SIG-M5 treated with dmso at 0.1 percent for 504 hours (cell line): ENCODE measurements around the gene RAB4A.
"Not testable (repeated sequence)": the region's sequence is repeated elsewhere in the genome, so short reads cannot be mapped to it uniquely, and the experiment has no call there.

Source experiments
- DNase-seq: peaks from one replicate; lab custom pipeline; 2025; ENCODE audit not compliant: unreplicated experiment; lab: John Stamatoyannopoulos, UW

RAB4A gene

DNA sequence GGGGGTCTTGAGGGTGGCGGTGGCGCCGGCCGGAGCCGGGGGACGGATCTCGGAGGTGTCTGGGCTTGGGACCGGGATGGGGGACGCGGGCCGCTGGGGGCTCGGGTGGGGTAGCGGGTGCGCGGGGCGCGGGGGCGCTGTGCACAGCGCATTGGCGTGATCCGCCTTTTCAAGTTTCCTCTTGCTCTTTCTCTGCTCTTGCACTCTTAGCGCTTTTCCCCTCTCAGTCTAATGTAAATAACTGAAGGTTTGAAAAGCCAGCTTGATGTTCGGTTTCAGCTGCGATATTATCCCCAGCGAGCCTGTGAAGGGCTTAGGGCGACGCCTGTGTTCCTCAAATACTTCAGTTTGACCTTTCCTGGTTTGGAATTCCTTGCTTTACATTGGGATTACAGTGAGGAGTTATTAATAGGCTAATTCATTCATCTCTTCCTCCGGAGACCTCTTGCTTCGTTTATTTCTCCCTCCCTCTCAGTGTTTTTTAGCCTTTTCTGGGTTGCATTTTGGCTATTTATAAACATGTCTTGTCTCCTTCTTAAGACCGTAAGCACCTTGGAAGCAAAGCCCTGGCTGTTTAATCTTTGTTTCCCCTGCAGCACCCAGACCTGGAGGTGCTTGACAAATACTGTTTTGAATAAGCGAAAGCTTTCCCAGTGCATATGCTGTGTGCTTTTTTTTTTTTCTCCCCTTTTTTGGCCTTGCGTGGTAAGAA, 693 bp downstream of the RAB4A start:
- peak; percentile 68 for DNase-seq

DNA sequence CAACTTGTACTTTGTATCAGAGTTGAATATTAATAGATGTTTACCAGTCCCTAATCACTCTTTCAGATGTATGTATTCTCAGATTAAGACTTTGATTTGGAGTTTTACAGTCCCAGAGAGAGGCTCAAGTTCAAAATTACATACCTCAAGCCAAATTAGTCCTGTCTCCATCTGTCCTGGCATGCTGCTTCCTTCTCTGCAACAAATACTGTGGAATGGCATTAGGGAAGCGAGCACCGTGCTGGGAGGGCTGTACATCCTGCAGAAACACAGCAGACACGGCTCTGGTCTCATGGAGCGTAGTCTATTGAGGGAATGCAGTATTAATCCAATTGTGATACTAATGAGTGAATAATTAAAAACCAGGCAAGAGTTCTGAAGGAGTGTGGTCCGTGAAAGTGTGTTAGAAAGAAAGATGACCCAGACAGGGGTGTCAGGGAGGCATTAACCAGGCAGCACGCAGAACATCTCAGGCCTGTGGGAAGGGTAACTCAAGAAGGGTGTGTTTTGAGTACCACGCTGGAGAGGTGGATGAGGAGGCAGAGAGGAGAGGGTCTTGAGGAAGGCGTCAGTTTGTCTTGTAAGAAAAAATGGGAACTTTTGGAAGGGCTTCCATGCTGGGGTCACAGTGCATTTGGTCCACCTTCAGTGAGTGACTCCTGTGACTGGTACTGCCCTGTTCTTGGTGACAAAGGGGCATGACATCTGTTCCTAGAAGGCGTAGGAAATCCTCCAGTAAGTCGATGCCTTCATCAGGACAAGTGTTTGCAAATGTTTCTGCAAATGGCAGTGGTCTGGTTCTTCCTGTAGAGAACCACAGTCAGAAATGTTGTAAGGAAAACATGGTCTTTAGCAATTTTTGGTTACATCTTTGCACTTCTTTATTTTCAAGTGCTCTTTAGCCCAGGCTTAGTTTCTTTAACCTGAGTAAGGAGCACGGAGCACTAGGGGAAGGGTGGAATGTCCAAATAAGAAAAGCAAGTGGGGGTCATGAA, 1.6 kb downstream of the RAB4A start:
- peak; percentile 89 for DNase-seq

DNA sequence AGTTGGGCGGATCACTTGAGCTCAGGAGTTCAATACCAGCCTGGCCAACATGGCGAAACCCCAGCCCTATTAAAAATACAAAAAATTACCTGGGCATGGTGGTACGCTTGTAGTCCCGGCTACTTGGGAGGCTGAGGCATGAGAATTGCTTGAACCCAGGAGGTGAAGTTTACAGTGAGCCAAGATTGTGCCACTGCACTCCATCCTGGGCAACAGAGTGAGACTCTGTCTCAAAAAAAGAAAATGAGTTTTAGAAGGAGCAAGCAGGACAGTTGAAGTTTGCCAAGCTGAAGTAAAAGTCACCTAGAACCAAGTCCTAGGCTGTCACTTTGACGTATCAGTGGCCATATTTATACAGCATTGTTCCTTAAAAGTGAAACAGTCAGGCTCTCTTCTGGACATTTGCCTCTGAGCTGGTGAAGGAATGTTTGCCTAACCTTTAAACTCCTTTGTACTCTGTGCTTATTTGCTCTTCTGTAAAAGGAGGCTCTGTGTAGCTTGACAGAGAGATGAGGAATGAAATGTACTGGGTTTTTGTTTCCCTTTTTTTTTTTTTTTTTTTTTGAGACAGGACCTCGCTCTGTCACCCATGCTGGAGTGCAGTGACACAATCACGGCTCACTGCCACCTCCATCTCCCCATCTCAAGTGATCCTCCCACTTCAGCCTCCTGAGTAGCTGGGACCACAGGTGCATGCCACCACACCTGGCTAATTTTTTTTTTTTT, 2.8 kb downstream of the RAB4A start:
- DNase-seq: peak; percentile 49

DNA sequence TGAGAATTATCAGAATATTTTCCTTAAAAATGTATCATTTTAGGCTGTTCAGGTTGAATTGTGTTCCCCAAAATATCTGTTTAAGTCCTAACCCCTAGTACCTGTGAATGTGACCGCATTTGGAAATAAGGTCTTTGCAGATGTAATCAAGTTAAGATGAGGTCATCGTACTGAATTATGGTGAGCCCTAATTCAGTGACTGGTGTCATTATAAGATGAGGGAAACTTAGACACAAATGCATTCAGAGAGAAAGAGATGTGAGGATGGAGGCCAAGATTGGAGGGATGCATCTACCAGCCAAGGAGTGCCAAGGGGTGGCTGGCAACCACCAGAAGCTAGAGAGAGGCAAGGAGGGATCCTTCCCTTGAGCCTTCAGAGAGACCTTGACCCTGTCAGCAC, 4.1 kb downstream of the RAB4A start:
- no peak for DNase-seq

DNA sequence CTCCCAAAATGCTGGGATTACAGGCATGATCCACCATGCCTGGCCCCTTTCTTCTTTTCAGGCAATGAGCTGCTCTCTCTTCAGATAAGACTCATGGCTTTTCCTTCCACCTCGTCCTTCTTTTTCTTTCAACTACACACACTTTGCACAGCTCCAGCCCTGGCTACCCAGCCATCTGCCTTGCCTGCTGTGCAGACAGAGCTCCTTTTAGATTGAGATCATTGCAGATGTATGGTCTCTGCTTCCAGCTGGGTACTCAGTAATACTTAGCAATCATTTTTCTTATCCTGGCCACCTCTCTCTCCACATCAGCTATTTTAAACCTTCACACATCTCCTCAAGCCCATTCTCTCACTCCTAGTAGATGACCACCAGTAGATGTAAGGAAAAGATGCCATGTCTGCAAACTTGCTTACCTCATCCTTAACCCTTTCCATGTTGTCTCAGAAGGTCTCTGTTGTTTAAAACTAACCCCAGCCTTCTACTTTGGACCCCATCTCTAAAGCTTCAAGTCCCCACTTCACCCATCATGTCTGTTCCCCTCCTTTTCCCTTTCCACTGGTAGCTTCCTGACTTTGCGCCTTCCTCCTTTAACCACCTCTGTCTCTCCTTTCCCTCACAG, 7.3 kb downstream of the RAB4A start:
- DNase-seq: no peak

DNA sequence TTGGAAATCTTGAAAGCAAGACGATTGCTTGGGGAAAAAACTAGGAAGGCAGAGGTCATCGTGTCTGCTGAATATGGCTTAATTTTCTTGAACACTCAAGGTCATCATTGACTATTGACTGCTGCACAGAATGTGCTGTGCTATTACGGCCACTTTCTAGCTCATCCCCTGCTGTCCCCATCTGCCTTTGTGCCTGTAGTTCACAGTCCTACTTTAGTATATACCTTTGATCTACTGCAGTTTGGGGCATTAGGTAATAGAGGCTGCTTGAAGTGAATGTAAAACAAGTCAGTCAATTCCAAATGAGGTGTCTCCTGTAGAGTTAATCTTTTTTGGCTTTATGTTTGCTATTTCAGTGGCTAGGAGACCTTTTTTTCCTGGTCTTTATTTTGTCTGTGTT, 8.3 kb downstream of the RAB4A start:
- no peak for DNase-seq

DNA sequence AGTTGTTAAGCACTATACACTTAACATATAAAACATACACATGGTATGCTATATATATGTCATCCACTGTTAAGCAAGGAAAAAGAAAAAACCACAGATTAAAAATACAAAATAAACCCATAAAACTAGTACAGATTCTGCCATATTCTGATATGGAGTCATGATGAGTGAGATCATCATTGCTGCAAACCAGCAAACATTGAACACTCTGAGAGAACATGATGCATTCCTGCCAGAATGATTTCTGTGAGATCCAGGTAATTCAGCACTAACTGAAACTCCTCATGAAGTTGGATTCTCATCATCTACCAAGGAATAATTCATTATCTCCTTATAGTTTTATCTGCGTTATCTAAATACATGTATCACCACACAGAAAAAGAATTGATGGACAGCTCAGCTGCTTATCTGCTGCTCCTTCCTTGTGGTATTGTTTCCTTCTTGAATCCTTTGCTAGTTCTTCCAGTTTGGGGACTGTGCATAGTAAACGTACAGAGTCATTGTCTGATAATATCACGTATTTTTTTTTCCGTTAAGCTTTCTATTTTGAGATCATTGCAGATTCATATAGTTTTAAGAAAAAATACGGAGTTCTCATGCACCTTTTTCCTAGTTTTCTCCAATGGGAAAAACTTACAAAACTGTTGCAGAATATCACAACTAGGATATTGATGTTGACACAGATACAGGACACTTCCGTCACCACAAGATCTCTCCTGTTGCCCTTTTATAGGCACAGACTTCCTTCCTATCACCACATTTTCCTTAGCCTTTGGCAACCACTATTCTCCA, 9.3 kb downstream of the RAB4A start:
- DNase-seq: no peak

DNA sequence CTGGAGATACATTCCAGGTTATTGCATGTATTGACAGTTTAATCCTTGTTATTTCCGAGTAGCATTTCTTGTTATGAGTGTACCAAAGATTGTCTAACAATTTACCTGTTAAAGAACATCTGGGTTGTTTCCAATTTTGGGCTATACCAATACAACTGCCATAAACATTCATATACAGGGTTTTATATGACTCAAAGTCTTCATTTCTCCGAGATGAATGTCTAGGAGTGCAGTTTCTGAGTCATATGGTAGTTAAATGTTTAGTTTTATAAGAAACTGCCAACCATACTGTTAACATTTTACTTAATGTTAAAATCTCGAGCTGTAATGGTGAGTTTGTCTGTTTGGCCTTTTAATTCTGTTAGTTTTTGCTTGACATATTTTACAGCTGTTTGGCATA, 10.0 kb downstream of the RAB4A start:
- DNase-seq: no peak

DNA sequence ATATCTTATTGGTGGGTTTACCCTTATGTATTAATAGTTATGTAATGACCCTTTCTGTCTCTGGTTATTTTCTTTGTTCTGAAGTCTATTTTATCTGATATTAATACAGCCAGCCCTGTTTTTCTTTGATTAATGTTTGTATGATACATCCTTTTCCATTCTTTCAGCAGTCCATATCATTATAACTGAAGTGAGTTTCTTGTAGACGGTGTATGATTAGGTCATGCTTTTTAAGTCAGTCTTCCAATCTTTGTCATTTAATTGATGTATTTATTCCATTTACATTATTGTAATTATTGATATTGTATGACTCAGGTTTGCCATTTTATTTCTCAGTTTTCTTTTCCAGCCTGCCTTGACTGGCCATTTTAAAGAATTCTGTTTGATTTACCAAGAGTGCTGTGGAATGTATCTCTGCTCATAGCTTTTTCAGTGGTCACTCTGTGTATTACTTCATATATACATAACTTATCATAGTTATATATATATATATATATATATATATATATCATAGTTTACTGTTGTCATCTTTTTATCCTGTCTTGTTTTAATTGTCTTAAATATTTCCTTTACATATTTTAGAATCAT, 10.5 kb downstream of the RAB4A start:
- DNase-seq: no peak

DNA sequence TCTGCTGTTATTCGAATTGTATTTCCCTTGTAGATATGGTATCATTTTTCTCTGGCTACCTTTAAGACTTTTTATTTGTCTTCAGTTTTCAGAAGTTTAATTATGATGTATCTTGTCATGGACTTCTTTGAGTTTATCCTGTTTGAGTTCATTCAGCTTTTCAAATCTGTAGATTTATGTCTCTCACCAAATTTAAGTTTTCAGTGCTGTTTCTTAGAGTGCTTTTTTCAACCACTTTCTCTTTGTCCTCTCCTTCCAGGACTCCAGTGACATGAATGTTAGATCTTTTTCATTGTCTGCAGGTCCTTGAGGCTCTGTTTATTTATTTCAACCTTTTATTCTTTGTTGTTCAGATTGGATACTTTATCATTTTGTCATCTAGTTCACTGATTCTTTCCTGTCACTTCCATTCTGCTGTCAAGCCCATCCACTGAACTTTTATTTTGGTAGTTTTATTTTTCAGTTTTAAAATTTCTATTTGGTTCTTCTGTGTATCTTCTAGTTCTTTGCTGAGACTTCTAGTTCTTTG, 11.4 kb downstream of the RAB4A start:
- no peak for DNase-seq

DNA sequence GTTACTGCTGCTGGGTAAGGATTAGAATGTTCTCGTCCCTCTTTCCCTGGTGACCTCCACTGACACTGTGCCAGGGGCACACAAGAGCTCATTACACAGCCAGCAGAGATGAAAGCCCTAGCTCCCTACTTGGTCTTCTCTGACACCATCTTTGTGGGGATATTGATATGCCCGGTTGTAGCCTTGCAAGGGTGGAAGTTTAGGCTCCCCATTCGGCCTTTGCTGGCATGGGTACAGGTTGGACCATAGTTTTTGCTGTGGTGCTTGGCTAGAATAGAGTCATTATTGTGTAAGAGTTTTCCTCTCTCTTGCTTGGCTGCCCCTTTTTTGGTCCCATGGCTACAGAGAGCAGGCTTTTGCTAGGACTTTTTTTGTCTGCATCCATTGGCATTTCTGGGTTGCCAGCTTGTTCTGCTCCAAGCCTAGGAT, 12.3 kb downstream of the RAB4A start:
- DNase-seq: no peak

DNA sequence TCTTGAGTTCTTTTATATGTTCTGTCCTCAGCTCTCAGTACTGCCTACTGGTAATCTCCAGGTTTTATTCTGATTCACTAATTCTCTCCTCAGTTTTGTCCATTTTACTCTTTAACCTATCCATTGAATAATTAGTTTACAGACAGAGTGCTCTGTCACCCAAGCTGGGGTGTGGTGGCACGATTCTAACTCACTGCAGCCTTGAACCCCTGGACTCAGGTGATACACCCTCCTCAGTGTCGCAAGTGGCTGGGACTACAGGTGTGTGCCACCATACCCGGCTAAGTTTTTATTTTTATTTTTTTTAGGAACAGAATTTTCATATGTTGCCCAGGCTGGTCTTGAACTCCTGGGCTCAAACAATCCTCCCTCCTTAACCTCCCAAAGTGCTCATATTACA, 14.0 kb downstream of the RAB4A start:
- DNase-seq: no peak

DNA sequence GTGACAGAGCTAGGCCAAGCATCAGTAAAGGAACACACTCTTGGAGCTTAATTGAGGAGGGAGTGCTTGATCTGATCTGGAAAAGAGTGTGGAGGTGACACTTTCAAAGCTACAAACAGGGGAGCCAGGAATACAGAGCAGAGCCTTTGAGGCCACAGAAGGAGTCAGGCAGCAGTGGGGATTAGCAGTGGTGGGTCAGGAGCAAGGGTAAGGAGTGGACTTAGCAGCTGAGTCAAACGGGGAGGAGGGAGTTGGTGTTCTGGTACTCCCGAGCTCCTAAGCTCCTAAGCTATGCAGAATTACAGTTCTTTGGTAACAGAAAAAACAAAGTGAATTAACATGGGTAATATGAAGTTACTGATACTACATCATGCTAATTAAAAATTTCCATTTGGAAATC, 14.5 kb downstream of the RAB4A start:
- no peak for DNase-seq

DNA sequence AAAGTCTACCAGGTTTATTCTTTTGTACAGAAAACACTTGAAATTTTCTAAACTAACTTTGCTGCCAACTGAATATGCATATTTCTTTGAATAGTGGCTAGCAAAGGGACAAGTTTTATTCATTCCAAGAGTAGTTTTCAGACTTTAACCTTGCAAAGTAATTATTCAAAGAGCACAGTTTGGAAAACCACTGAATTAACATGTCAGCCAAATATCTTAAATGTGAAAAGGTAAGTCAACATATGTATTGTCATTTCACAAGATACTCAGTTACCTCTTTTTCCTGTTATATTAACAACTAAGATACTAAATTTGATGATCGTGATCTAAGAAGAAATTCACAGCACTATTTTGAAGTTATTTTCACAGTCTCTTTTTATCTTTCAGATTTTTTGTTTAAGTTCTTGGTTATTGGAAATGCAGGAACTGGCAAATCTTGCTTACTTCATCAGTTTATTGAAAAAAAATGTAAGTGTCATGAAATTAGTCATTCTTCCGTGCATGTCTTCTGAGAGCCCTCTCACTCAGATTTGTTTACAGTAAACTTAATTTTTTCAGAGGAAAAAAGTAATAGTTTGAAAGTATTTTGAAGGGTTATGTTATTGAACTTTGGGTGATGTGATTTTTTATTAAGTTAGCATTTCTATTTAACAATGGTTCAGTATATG, 15.3 kb downstream of the RAB4A start:
- DNase-seq: no peak

DNA sequence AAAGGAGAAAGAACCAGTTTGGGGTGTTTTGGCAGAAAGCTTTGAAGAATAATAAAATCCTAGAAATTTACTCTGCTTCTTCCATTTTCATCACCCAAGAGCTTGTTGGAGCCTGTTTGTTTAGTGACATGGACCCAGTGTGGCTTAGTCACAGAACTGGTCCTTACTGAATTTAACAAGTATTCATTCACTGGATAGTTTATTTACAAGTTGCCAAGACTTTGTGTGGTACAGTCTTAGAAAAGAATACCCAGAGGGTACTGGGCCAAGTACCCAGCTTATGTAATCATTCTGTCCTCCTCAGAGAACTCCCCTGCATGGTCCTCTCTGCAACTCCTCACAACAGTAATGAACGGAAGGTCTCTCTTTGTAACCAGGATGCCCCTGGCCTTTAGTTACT, 16.4 kb downstream of the RAB4A start:
- DNase-seq: no peak

DNA sequence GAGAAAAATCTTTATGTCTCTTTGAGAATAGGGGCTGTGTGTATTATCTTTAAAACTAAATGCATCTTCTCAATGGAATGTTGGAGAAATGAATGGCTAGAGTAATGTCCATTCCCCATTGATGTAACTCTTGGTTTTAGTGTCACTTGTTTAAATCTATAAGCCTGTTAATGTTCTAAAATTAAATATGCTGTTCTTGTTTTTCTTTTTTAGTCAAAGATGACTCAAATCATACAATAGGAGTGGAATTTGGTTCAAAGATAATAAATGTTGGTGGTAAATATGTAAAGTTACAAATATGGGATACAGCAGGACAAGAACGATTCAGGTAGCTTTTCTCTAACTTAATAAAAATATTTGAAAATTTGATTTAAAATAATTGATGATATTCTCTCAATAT, 17.6 kb downstream of the RAB4A start:
- no peak for DNase-seq

DNA sequence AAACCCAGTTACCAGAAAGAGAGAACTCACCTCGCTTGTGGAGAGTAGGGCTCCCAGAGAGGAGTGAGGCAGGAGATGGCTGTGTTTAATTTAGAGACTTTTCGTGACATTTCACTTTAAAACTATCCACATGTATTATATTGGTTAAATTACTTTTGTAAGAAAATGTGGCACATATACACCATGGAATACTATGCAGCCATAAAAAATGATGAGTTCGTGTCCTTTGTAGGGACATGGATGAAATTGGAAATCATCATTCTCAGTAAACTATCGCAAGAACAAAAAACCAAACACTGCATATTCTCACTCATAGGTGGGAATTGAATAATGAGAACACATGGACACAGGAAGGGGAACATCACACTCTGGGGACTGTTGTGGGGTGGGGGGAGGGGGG, 20.8 kb downstream of the RAB4A start:
- not testable (repeated sequence) for DNase-seq

DNA sequence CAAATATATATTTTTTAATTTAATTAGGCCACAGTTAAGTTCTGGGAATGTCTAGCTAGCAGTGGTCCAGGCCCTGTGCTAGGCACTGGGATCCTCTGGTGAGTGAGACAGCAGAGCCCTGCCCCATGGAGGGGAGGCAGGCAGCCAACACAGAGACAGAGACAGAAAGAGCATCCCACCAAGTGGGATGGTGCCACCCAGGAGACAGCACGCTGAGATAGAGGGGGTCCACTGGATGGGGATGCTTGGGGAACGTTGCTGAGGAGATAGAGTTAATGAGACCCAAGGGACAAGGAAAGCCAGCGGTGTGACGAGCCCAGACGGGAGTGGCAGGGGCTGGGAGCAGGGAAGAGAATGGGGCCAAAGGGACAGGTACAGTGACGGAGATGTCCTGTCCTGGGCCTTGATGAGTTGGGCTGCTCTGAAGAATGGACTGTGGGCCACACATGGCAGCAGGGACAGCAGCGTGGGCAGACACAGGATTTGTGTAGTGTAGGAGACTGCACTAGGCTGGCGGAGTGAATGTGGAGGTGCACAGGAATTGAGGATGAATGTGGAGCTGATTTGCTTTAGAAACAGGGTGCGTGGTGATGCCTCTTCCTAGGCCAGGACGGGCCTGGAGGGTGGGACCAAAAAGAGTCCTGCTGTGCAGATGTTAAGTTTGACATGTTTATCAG, 22.8 kb downstream of the RAB4A start:
- DNase-seq: no peak

DNA sequence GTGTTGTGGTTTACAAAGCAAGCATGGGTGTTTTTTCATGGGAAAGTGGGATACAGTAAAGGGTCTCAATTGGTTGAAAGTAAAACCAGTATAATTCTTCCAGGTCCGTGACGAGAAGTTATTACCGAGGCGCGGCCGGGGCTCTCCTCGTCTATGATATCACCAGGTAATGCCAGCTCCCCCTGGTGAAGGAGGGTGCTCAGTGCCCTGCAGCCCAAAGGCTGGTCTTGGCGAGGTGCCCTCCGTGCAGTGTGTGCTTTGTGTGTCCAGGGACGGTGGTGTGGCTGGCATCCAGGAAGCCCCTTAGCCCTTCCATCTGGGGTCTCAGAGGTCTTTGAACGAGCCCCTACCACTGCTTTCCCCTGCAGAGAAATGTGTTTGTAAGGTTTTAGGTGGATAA, 24.8 kb downstream of the RAB4A start:
- DNase-seq: no peak
